PFSK-1 (cell line): ENCODE results near the gene RSRC1.

Source experiments
- FOXP2 ChIP-seq: optimal IDR thresholded peaks from 2 replicates; pipeline ENCODE3; 2011; ENCODE audit warnings: borderline replicate concordance, control low read depth, inconsistent platforms; ENCODE audit not compliant: insufficient read depth; ENCODE audit errors: extremely low read length, extremely low read depth
- POLR2AphosphoS5 ChIP-seq: IDR thresholded peaks from 2 replicates; pipeline ENCODE4 v1.6.1; 2012; ENCODE audit warnings: low read depth, mild to moderate bottlenecking, control low read depth, low read length, moderate library complexity
- REST ChIP-seq, 2 experiments: IDR thresholded peaks; 2 replicates each; pipeline versions ENCODE4 v1.6.1 to v1.8.0; 2011 to 2012; ENCODE audit warnings: low read depth in 2 of 2, low read length in 2 of 2, control low read depth in 1 of 2, inconsistent platforms in 1 of 2, mild to moderate bottlenecking in 1 of 2, moderate library complexity in 1 of 2; ENCODE audit not compliant: insufficient read depth in 1 of 2
- SIN3A ChIP-seq: IDR thresholded peaks from 2 replicates; pipeline ENCODE4 v1.6.1; 2012; ENCODE audit warnings: mild to moderate bottlenecking, low read length, moderate library complexity, borderline replicate concordance; ENCODE audit not compliant: insufficient read depth
- TAF1 ChIP-seq: IDR thresholded peaks from 2 replicates; pipeline ENCODE4 v1.6.1; 2012; ENCODE audit warnings: low read length, control low read depth, borderline replicate concordance; ENCODE audit not compliant: insufficient read depth

The RSRC1 gene

GRCh38 chr3:158148218-158148617 lies 38.3 kb downstream of the RSRC1 start:
- no peak for TF ChIP-seq POLR2AphosphoS5
- TF ChIP-seq REST (IDR thresholded peaks at IDR 0.05; ENCODE audit: insufficient read depth in 1 of 2, low read depth in 2 of 2, low read length in 2 of 2): no peak
- no peak for TF ChIP-seq TAF1
- no peak for TF ChIP-seq FOXP2
- TF ChIP-seq SIN3A: no peak

GRCh38 chr3:158152186-158152585 lies 42.3 kb downstream of the RSRC1 start:
- TF ChIP-seq REST (IDR thresholded peaks at IDR 0.05; ENCODE audit: insufficient read depth in 1 of 2, low read depth in 2 of 2, low read length in 2 of 2) (no peak), POLR2AphosphoS5 (no peak), SIN3A (no peak), FOXP2 (no peak), TAF1 (no peak)

GRCh38 chr3:158158969-158159368 lies 49.1 kb downstream of the RSRC1 start:
- TF ChIP-seq FOXP2: no peak
- TF ChIP-seq SIN3A: no peak
- TF ChIP-seq POLR2AphosphoS5: no peak
- no peak for TF ChIP-seq REST (IDR thresholded peaks at IDR 0.05; ENCODE audit: insufficient read depth in 1 of 2, low read depth in 2 of 2, low read length in 2 of 2)
- TF ChIP-seq TAF1: no peak

GRCh38 chr3:158159714-158160113 lies 49.8 kb downstream of the RSRC1 start:
- TF ChIP-seq FOXP2 (no peak), TAF1 (no peak), SIN3A (no peak), REST (IDR thresholded peaks at IDR 0.05; ENCODE audit: insufficient read depth in 1 of 2, low read depth in 2 of 2, low read length in 2 of 2) (no peak), POLR2AphosphoS5 (no peak)

GRCh38 chr3:158160958-158161357 lies 51.1 kb downstream of the RSRC1 start:
- TF ChIP-seq FOXP2 (no peak), SIN3A (no peak), REST (IDR thresholded peaks at IDR 0.05; ENCODE audit: insufficient read depth in 1 of 2, low read depth in 2 of 2, low read length in 2 of 2) (no peak), POLR2AphosphoS5 (no peak), TAF1 (no peak)
